K562 (cell line): ENCODE data around the gene TLR6. TPM values are rescaled to one million over a fixed set of nuclear protein-coding genes. Genes with fewer than 3 reads are reported as not detected.

Experiments used
- ATAC-seq: fragments of 200-7000 bp; cut with Tn5 transposase; 3 replicates; pipeline ENCODE4 v1.9.1; 2020; ENCODE audit warnings: moderate library complexity
- BruUV-seq: library from RNA; stranded (reverse); fragments of 400-500 nt; replicated peaks from 2 replicates; lab custom pipeline; 2021; lab: Mats Ljungman, UMichigan
- CTCF ChIA-PET: fragments of 300-600 bp; formaldehyde crosslinking; extraction: SDS; loops from one replicate; lab custom pipeline; 2021; ENCODE audit warnings: low intra/inter-chr PET ratio; lab: Yijun Ruan, JAX
- POLR2A ChIA-PET: fragments of 300-600, 350-650 bp; sonication (Branson Sonifier 250); formaldehyde crosslinking; extraction: SDS; loops from one replicate; lab custom pipeline; 2021; ENCODE audit warnings: antibody characterized with exemption, inconsistent platforms; lab: Yijun Ruan, JAX
- DNase-seq, 4 experiments: peaks; one replicate each; pipeline versions ENCODE4 v3.0.0 to v3.0.0-alpha.2; 2011 to 2018; ENCODE audit warnings: low spot score in 3 of 4, mixed read lengths in 3 of 4; ENCODE audit errors: extremely low read depth in 1 of 4
- FAIRE-seq: peaks from 2 replicates; lab custom pipeline; 2011; peaks lifted over from hg19 to GRCh38; lab: Jason Lieb, UNC
- H2AFZ ChIP-seq: 2 replicates; pipeline ENCODE4 v1.6.0; 2011; ENCODE audit warnings: low read depth, low read length, control low read depth, inconsistent platforms
- H3K27ac ChIP-seq: fragments of 200-600 bp; 3 replicates; pipeline ENCODE4 v1.8.0; 2011; ENCODE audit warnings: low read depth, mild to moderate bottlenecking, control low read depth, inconsistent platforms, low read length, moderate library complexity, mixed read lengths; ENCODE audit errors: extremely low read depth
- H3K27me3 ChIP-seq, 2 experiments: fragments of 300-600 bp in 1 of 2; 2 replicates in 1 of 2; 3 replicates in 1 of 2; pipeline versions ENCODE4 v1.6.0 to v1.8.0; 2011; ENCODE audit warnings: inconsistent platforms in 2 of 2, low read length in 2 of 2, mild to moderate bottlenecking in 1 of 2, mixed read lengths in 1 of 2, moderate library complexity in 1 of 2; ENCODE audit not compliant: control insufficient read depth in 2 of 2, insufficient read depth in 2 of 2
- H3K36me3 ChIP-seq: fragments of 300-600 bp; 3 replicates; pipeline ENCODE4 v1.8.0; 2011; ENCODE audit warnings: mild to moderate bottlenecking, low read length, inconsistent platforms; ENCODE audit not compliant: control insufficient read depth, insufficient read depth
- H3K4me1 ChIP-seq, 2 experiments: fragments of 200-600 bp in 1 of 2; replicated peaks in 1 of 2; 2 replicates in 1 of 2; 3 replicates in 1 of 2; pipeline versions ENCODE4 v1.5.1 to v1.8.0; 2011; ENCODE audit warnings: inconsistent platforms in 2 of 2, low read length in 2 of 2, mild to moderate bottlenecking in 1 of 2, mixed read lengths in 1 of 2, moderate library complexity in 1 of 2; ENCODE audit not compliant: control insufficient read depth in 2 of 2, insufficient read depth in 2 of 2
- H3K4me2 ChIP-seq: 2 replicates; pipeline ENCODE4 v1.6.1; 2011; ENCODE audit warnings: low read length, control low read depth, inconsistent platforms, mixed read lengths; ENCODE audit not compliant: insufficient read depth
- H3K4me3 ChIP-seq: fragments of 200-600 bp; sonication (generic), shearing (Covaris generic); 2 replicates; pipeline ENCODE4 v1.5.1; 2016; ENCODE audit warnings: control low read depth, inconsistent platforms
- H3K79me2 ChIP-seq: fragments of 200-600 bp; 3 replicates; pipeline ENCODE4 v1.8.0; 2011; ENCODE audit warnings: low read length, inconsistent platforms; ENCODE audit not compliant: control insufficient read depth, insufficient read depth
- H3K9ac ChIP-seq, 2 experiments: 2 replicates each; pipeline versions ENCODE4 v1.6.0 to v1.6.1; 2011; ENCODE audit warnings: low read depth in 2 of 2, low read length in 2 of 2, control low read depth in 1 of 2, inconsistent platforms in 1 of 2, mild to moderate bottlenecking in 1 of 2, mixed read lengths in 1 of 2; ENCODE audit not compliant: insufficient read depth in 1 of 2
- H3K9me1 ChIP-seq: one replicate; pipeline ENCODE4 v1.6.0; 2011; ENCODE audit warnings: inconsistent platforms, mild to moderate bottlenecking, low read length, moderate library complexity; ENCODE audit not compliant: control insufficient read depth, insufficient read depth
- H3K9me3 ChIP-seq: replicated peaks from 2 replicates; pipeline ENCODE4 v1.5.1; 2011; ENCODE audit warnings: low read depth, low read length, inconsistent platforms; ENCODE audit not compliant: control insufficient read depth, insufficient read depth
- H4K20me1 ChIP-seq: replicated peaks from 2 replicates; pipeline ENCODE4 v1.6.1; 2011; ENCODE audit warnings: low read length, inconsistent platforms, mixed read lengths; ENCODE audit not compliant: control insufficient read depth, insufficient read depth
- ATF7 ChIP-seq: fragments of 450-650 bp; IDR thresholded peaks from 2 replicates; pipeline ENCODE4 v1.7.1; 2014; ENCODE audit warnings: mild to moderate bottlenecking, moderate library complexity
- NFRKB ChIP-seq: fragments of 450-650 bp; IDR thresholded peaks from 2 replicates; pipeline ENCODE4 v1.6.1; 2016; ENCODE audit warnings: low read depth
- RBM39 ChIP-seq: fragments of 200-400 bp; formaldehyde crosslinking; optimal IDR thresholded peaks from 2 replicates; pipeline ENCODE3; 2018; ENCODE audit warnings: low read depth, low read length
- ZNF407 ChIP-seq: fragments of 450-650 bp; IDR thresholded peaks from 2 replicates; pipeline ENCODE4 v1.6.1; 2016; ENCODE audit warnings: low read depth
- WGBS: fragments of 100-300 bp; shearing (Covaris generic); methylation state at CpG from one replicate; pipeline ENCODE4 v1.1.6; 2016; ENCODE audit warnings: low coverage, mixed read lengths; ENCODE audit not compliant: insufficient coverage; ENCODE audit errors: missing lambda C conversion rate; 5-methylcytosine and 5-hydroxymethylcytosine counted together
- in situ Hi-C: fragments of 300-500 bp; cut with MboI; formaldehyde crosslinking; loops from 4 replicates; pipeline ENCODE4 v1.15.0; 2018; ENCODE audit warnings: inconsistent platforms, mixed read lengths
- intact Hi-C: fragments of 100-400 bp; cut with micrococcal nuclease; formaldehyde crosslinking; loops from 2 replicates; pipeline ENCODE4 v1.14.2; 2022
- polyA plus RNA-seq, 8 experiments: library from polyadenylated mRNA; depleted of rRNA in 4 of 8; stranded (reverse) in 5 of 8; unstranded in 3 of 8; fragments of >200 nt; fragmentation: Nextera tagmentation in 2 of 8; fragmentation: Illumina TruSeq in 1 of 8; extraction: Ambion mirVana in 2 of 8; extraction: Trizol in 1 of 8; gene quantifications; 2 replicates each; pipeline versions ENCODE4 v1.2.1 to v1.2.3, GENCODE V29; 2011 to 2014; ENCODE audit warnings: inconsistent platforms in 1 of 8, missing spikeins in 1 of 8
- total RNA-seq, 7 experiments: library from RNA; depleted of rRNA in 6 of 7; stranded (reverse); fragments of >200 nt in 6 of 7; fragmentation: Illumina TruSeq in 2 of 7; extraction: Trizol in 2 of 7; gene quantifications; 2 replicates each; pipeline versions ENCODE4 v1.2.1 to v1.2.3, GENCODE V29; 2011 to 2021; ENCODE audit warnings: low replicate concordance in 1 of 7

TLR6 gene
- total and polyA plus RNA-seq, 9 of the 15 experiments (the other 6 are each of a cell fraction or from before 2014, with no cell fraction given): 0.08 to 1.9 (median 0.91) TPM

- H3K9ac ChIP-seq: no peak overlapping the region
- H3K9me3 ChIP-seq: no peaks in the 10 kb centered on the region
- H3K9me1 ChIP-seq: no peaks in the 10 kb centered on the region
- 2% methylated on average over 3 of the region's 3 CpGs for WGBS
- POLR2A ChIA-PET: interaction anchor here (0.6 to 1.4 kb wide), 3 partner anchors 13 to 120 kb away, joined by 3 read pairs; no protein-coding TSS in a partner anchor
- H4K20me1 ChIP-seq: no peaks in the 10 kb centered on the region
- DNase-seq (no peak), ATAC-seq (no peak)
- H2AFZ ChIP-seq: no peak overlapping the region
- in situ Hi-C loops: no loop called here
- no TSS peak for BruUV-seq
- no peaks in the 10 kb centered on the region for H3K36me3 ChIP-seq
- no peak for TF ChIP-seq RBM39
- no peak for TF ChIP-seq NFRKB
- TF ChIP-seq ZNF407: no peak
- peak; percentile 36; the same call in 1 of the 2 replicates for TF ChIP-seq ATF7
- TF ChIP-seq, all 486 proteins: peak for 1
- H3K27ac ChIP-seq: no peak overlapping the region
- no peaks in the 10 kb centered on the region for H3K79me2 ChIP-seq
- FAIRE-seq: no peak
- no peaks in the 10 kb centered on the region for H3K4me1 ChIP-seq
- CTCF ChIA-PET: no interaction called here
- no peak overlapping the region for H3K4me3 ChIP-seq
- no peaks in the 10 kb centered on the region for H3K27me3 ChIP-seq
- H3K4me2 ChIP-seq: no peak overlapping the region
- intact Hi-C loops: no loop called here
These were observed 40.5 kb downstream of the TLR6 start for GRCh38 chr4:38815885-38816782.
